GM12892 (cell line): ENCODE measurements around the gene OCA2.

Source experiments
- POLR2A ChIP-seq: IDR thresholded peaks from 2 replicates; pipeline ENCODE4 v1.6.1; 2011; ENCODE audit warnings: low read depth, low read length, control low read depth
- TAF1 ChIP-seq: IDR thresholded peaks from 2 replicates; pipeline ENCODE4 v1.6.1; 2011; ENCODE audit warnings: low read depth, mild to moderate bottlenecking, control low read depth, low read length, borderline replicate concordance

- TF ChIP-seq POLR2A (no peak), TAF1 (no peak)
Observed at GRCh38 chr15:27983496-27983895, 115.6 kb downstream of the OCA2 start.
